ENCODE data around the gene GRAMD1B. TPM values are rescaled to one million over a fixed set of nuclear protein-coding genes. Genes with fewer than 3 reads are reported as not detected.

The GRAMD1B gene
- total RNA-seq, 1 donor from 2014 or later = 8.8 TPM

GRCh38 chr11:123480882-123481281, 50.8 kb downstream of the GRAMD1B start:
- Histone ChIP-seq H3K27me3 (ENCODE audit: control insufficient read depth, insufficient read depth, low read length) (no peaks in the 10 kb centered on the region), H3K36me3 (ENCODE audit: control insufficient read depth, insufficient read depth, low read length) (no peaks in the 10 kb centered on the region), H3K4me3 (ENCODE audit: low read depth, low read length) (no peak overlapping the region)
- DNase-seq (ENCODE audit: low read depth) = no peak
- TF ChIP-seq CTCF (IDR thresholded peaks at IDR 0.05; ENCODE audit: insufficient read depth, low read length, poor library complexity, severe bottlenecking) = no peak

- DNase-seq (ENCODE audit: low read depth) = no peak
- Histone ChIP-seq H3K27me3 (ENCODE audit: control insufficient read depth, insufficient read depth, low read length) (no peaks in the 10 kb centered on the region), H3K36me3 (ENCODE audit: control insufficient read depth, insufficient read depth, low read length) (no peaks in the 10 kb centered on the region), H3K4me3 (ENCODE audit: low read depth, low read length) (no peak overlapping the region)
- no peak for TF ChIP-seq CTCF (IDR thresholded peaks at IDR 0.05; ENCODE audit: insufficient read depth, low read length, poor library complexity, severe bottlenecking)
Measured at GRCh38 chr11:123481640-123482039, 51.6 kb downstream of the GRAMD1B start.

GRCh38 chr11:123482218-123482617, 52.1 kb downstream of the GRAMD1B start:
- H3K4me3 ChIP-seq (ENCODE audit: low read depth, low read length) = no peak overlapping the region
- no peak for DNase-seq (ENCODE audit: low read depth)
- H3K27me3 ChIP-seq (ENCODE audit: control insufficient read depth, insufficient read depth, low read length) = no peaks in the 10 kb centered on the region
- TF ChIP-seq CTCF (IDR thresholded peaks at IDR 0.05; ENCODE audit: insufficient read depth, low read length, poor library complexity, severe bottlenecking) = no peak
- H3K36me3 ChIP-seq (ENCODE audit: control insufficient read depth, insufficient read depth, low read length) = no peaks in the 10 kb centered on the region

- no peak for DNase-seq (ENCODE audit: low read depth)
- Histone ChIP-seq H3K36me3 (ENCODE audit: control insufficient read depth, insufficient read depth, low read length) (no peaks in the 10 kb centered on the region), H3K27me3 (ENCODE audit: control insufficient read depth, insufficient read depth, low read length) (no peaks in the 10 kb centered on the region), H3K4me3 (ENCODE audit: low read depth, low read length) (no peak overlapping the region)
- TF ChIP-seq CTCF (IDR thresholded peaks at IDR 0.05; ENCODE audit: insufficient read depth, low read length, poor library complexity, severe bottlenecking) = no peak
Measured at GRCh38 chr11:123483058-123483457, 53.0 kb downstream of the GRAMD1B start.

- Histone ChIP-seq H3K27me3 (ENCODE audit: control insufficient read depth, insufficient read depth, low read length) (no peaks in the 10 kb centered on the region), H3K4me3 (ENCODE audit: low read depth, low read length) (no peak overlapping the region), H3K36me3 (ENCODE audit: control insufficient read depth, insufficient read depth, low read length) (no peaks in the 10 kb centered on the region)
- TF ChIP-seq CTCF (IDR thresholded peaks at IDR 0.05; ENCODE audit: insufficient read depth, low read length, poor library complexity, severe bottlenecking) = no peak
- no peak for DNase-seq (ENCODE audit: low read depth)
Measured at GRCh38 chr11:123483466-123483865, 53.4 kb downstream of the GRAMD1B start.

GRCh38 chr11:123484448-123484847, 54.4 kb downstream of the GRAMD1B start:
- TF ChIP-seq CTCF (IDR thresholded peaks at IDR 0.05; ENCODE audit: insufficient read depth, low read length, poor library complexity, severe bottlenecking) = no peak
- Histone ChIP-seq H3K4me3 (ENCODE audit: low read depth, low read length) (no peak overlapping the region), H3K36me3 (ENCODE audit: control insufficient read depth, insufficient read depth, low read length) (no peaks in the 10 kb centered on the region), H3K27me3 (ENCODE audit: control insufficient read depth, insufficient read depth, low read length) (no peaks in the 10 kb centered on the region)
- DNase-seq (ENCODE audit: low read depth) = no peak
